Stimulated activated CD4-positive, alpha-beta T cell treated with anti-CD3 and anti-CD28 coated beads, Interleukin-12 subunit alpha, Interleukin-12 subunit beta, amount 100 ng/mL, for 48 hours (primary cell): ENCODE data around the gene TSPY3.
"Not testable (repeated sequence)": the region's sequence is repeated elsewhere in the genome, so short reads cannot be mapped to it uniquely, and the experiment has no call there.

ENCODE experiments used
- DNase-seq, 3 donors: peaks; one replicate each; pipeline ENCODE4 v3.0.0-alpha.2; 2020; ENCODE audit warnings: low read depth in 2 of 3, low spot score in 1 of 3

Gene TSPY3

GRCh38 chrY:9398121-9398520, at the start of gene TSPY3:
TSS of gene TSPY3 (plus strand) at chrY:9398421. CDS start at chrY:9398467, 46 bp downstream.
- not testable (repeated sequence) for DNase-seq

DNA sequence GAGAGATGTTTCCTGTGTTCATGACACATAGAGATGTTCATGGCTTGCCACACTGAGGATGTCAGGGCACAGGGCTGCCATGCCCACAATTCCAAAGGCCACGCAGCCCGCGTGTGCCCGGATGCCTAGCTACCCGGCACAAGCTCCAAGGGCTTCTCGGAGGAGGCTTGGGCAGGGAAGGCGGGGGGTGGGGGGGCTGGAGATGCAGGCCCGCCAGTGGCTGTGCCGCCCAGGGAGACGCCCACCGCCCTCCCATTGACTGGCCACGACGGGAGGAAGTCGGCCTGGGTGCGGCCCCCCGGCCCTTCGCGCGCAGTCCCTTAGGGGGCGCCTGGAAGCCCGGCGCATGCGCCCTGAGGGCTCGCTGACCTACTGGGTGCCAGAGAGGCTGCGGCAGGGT, 40.7 kb upstream of the TSPY3 start, which contains the start of gene TSPY8:
TSPY8 (plus strand) TSS at position 301 of the 400 bp plus-strand sequence; CDS start at position 347, 46 bp downstream.
- not testable (repeated sequence) for DNase-seq

- not testable (repeated sequence) for DNase-seq
These were observed 1.7 kb upstream of the TSPY3 start for GRCh38 chrY:9396527-9396926.
